Placental pericyte (primary cell): ENCODE data around the gene SNRNP200. TPM values are rescaled to one million over a fixed set of nuclear protein-coding genes. Genes with fewer than 3 reads are reported as not detected.

Source experiments
- total RNA-seq: library from RNA; depleted of rRNA; stranded (reverse); fragments of >200 nt; gene quantifications from 2 replicates; pipeline ENCODE4 v1.2.3, GENCODE V29; 2012

Gene SNRNP200
- total RNA-seq = 55.1 and 71.9 TPM in 2 replicates

DNA sequence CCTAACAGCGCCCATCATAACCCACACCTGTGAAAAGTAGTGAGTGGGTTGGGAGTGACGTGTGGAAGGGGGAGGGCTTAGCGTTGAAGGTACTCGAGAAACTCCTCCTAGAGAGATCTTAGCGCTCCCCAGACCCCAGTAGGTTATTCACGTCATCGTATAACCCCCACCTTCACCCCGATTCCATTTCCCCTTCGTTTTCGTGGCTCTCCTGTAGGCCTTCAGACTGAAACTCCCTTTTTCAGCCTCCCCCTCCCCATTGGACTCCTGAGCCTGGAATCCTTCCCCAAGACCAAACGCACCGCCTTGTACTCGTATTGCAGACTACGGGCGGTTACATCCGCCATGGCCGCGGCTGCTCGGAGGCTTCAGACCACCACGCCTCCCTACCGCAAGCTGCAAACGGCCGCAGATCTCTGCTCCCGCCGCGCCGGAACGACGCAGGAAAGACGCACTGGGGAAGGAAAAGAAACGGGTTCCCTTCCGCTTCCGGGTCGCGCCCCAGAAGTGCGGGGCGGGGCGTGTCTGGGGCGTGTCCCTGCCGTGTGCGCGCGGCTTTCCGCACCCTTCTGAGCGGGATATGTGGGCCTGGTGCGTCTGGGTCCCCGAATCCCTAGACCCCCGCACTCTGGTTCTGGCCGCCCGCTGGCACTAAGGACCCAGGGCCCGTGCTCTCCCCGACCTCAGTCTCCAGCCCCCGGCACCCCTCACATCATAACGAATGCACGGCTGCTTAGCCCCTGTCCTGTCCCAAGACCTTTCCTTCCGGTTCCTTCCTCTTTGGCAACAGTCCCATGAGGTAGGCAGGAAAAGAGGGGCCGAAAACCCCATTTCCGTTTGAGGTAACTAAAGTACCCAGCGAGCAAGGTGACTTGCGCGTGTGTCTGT lies at the start of gene SNRNP200:
SNRNP200 (minus strand) TSS at position 456 of the 888 bp plus-strand sequence; CDS start at position 347, 109 bp downstream.

DNA sequence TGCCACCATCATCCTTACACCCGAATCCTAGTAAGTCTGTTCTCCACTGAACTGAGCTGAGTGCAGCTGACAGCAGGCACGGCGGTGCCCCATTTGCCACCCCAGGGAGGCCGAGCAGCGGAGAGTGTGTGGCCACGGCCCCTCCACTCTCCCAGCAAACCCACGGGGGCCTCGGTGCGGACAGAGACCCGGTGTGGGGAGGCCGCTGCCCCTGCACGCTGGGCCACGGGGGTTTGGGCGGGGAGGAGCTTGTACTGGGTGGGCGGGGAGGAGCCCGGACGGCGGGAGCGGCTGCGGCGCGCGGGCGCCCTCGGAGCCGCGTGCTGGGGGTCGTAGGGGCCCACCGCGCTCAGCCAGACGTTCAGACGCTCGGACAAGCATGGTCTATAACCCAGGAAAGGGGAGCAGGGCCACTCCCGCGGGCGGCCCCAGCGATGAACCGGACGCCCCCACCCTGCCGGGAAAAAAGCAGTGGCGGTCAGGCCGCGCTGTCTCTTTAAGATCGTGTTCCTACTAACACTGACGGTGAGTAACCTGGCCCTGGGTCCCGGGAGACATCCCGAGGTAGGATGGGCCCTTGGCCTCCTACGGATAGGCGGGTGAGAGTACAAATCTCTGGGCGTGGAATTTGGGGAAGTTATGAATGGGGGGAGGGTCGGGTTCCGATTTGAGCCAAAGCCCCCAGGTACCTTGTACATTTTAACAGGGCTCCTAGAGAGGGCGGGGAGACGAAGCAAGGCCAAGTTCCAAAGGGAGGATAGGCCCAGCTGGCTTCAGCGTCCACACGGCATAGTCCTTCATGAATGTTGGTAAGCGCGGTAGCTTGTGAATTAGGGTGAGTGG lies 19.9 kb upstream of the SNRNP200 start, which contains the start of gene ITPRIPL1:
ITPRIPL1 (plus strand) TSS at position 277 of the 843 bp plus-strand sequence; CDS start at position 800, 523 bp downstream.

DNA sequence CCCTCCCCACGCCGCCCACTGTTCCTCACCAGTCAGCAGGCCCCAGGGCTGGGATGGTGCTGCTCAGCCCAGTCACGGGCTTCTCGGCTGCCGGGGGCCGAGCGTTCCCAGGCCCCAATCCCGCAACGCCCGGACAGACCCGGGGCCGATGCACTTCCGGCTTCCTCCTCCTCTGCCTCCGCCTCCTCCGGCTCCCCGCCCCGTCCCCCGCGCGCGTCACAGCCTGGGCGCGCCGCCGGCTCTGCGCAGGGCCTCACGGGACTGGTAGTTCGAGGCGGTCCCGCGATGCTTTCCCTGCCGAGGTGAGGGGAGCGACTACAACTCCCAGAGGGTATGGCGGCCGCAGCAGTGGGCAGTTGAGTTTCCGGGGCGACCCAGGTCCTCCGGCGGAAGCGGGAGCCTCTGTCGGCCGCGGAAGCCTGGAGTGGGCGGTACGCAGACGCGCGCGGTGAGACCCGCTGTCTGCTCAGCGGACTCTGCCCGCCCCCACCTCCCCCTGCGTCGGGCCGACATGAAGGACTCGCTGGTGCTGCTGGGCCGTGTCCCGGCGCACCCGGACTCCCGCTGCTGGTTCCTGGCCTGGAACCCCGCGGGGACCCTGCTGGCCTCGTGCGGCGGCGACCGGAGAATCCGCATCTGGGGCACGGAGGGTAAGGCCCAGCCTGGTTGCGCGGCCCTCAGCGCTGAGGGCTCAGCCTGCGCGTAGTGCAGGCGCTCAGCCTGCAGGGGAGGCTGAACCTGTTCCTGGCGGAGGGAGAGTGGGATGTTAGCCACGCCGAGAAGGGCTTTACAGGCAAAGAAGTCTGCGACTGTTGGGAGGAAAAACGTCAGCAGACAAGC lies 39.3 kb downstream of the SNRNP200 start, which contains the start of the genes CIAO1 and TMEM127:
CIAO1 (plus strand) TSS at position 386 of the 840 bp plus-strand sequence; CDS start at position 512, 126 bp downstream.
TMEM127 (minus strand) TSS at position 158 of the 840 bp plus-strand sequence. CDS start 616 bp downstream, outside the sequence.

Other genes with a start within 250 kb of the SNRNP200 start
- gene ADRA2B, start 189.0 kb downstream of the SNRNP200 start, total RNA-seq = not detected in 2 replicates
- gene ASTL, start 167.0 kb downstream of the SNRNP200 start, total RNA-seq = not detected in 2 replicates
- gene DUSP2, start 160.1 kb downstream of the SNRNP200 start, total RNA-seq = 0.57 TPM in 1 of 2 replicates, not detected in the other
- gene STARD7, start 96.7 kb downstream of the SNRNP200 start, total RNA-seq = 80.1 and 253 TPM in 2 replicates
- gene TMEM127, start 39.5 kb downstream of the SNRNP200 start, total RNA-seq = 34.6 and 55.1 TPM in 2 replicates
- gene CIAO1, start 39.3 kb downstream of the SNRNP200 start, total RNA-seq = 80.8 and 115 TPM in 2 replicates
- gene ITPRIPL1, start 19.8 kb upstream of the SNRNP200 start, total RNA-seq = 0.22 and 1.7 TPM in 2 replicates
- gene NCAPH, start 30.2 kb upstream of the SNRNP200 start, total RNA-seq = 1.1 and 37.7 TPM in 2 replicates
- gene NEURL3, start 199.8 kb upstream of the SNRNP200 start, total RNA-seq = not detected in 2 replicates
- 8.1 and 8.2 TPM in 2 replicates for gene ARID5A, start 231.2 kb upstream of the SNRNP200 start, total RNA-seq